MCF 10A (cell line): ENCODE measurements around the gene PABPC1L. TPM values are rescaled to one million over a fixed set of nuclear protein-coding genes. Genes with fewer than 3 reads are reported as not detected.

ENCODE experiments used
- BruUV-seq: library from RNA; stranded (reverse); fragments of 400-500 nt; replicated peaks from 2 replicates; lab custom pipeline; 2021; lab: Mats Ljungman, UMichigan
- CTCF ChIA-PET: fragments of 300-600 bp; sonication (Branson Sonifier 250); formaldehyde crosslinking; extraction: SDS; loops from one replicate; lab custom pipeline; 2021; ENCODE audit warnings: antibody characterized with exemption, inconsistent platforms; lab: Yijun Ruan, JAX
- POLR2A ChIA-PET: fragments of 300-600, 350-650 bp; sonication (Branson Sonifier 250); formaldehyde crosslinking; extraction: SDS; loops from one replicate; lab custom pipeline; 2020; ENCODE audit warnings: antibody characterized with exemption, inconsistent platforms; lab: Yijun Ruan, JAX
- DNase-seq: peaks from one replicate; pipeline ENCODE4 v3.0.0-alpha.2; 2018; ENCODE audit not compliant: unreplicated experiment
- H3K27ac Mint-ChIP-seq: one replicate; pipeline ENCODE4 v1.8.0; 2022; ENCODE audit warnings: mild to moderate bottlenecking, low read depth, mixed read lengths; ENCODE audit not compliant: unreplicated experiment
- H3K27me3 Mint-ChIP-seq: one replicate; pipeline ENCODE4 v1.8.0; 2022; ENCODE audit warnings: mixed read lengths; ENCODE audit not compliant: insufficient read depth, unreplicated experiment
- H3K36me3 Mint-ChIP-seq: one replicate; pipeline ENCODE4 v1.8.0; 2022; ENCODE audit warnings: mild to moderate bottlenecking, moderate library complexity, mixed read lengths; ENCODE audit not compliant: insufficient read depth, unreplicated experiment
- H3K4me1 Mint-ChIP-seq: one replicate; pipeline ENCODE4 v1.8.0; 2022; ENCODE audit warnings: mixed read lengths; ENCODE audit not compliant: insufficient read depth, unreplicated experiment
- H3K4me3 Mint-ChIP-seq: one replicate; pipeline ENCODE4 v1.8.0; 2022; ENCODE audit warnings: mild to moderate bottlenecking, moderate library complexity, mixed read lengths; ENCODE audit not compliant: unreplicated experiment
- H3K9me3 Mint-ChIP-seq: one replicate; pipeline ENCODE4 v1.8.0; 2022; ENCODE audit warnings: mixed read lengths; ENCODE audit not compliant: unreplicated experiment
- CTCF ChIP-seq: fragments of 200-600 bp; IDR thresholded peaks from one replicate; pipeline ENCODE4 v1.8.0; 2022; ENCODE audit warnings: antibody characterized with exemption, mild to moderate bottlenecking; ENCODE audit not compliant: unreplicated experiment
- intact Hi-C: fragments of 100-400 bp; cut with micrococcal nuclease; formaldehyde crosslinking; loops from 2 replicates; pipeline ENCODE4 v1.14.1; 2022
- total RNA-seq: library from RNA; stranded (reverse); gene quantifications from 2 replicates; pipeline ENCODE4 v1.2.3, GENCODE V29; 2022

Gene PABPC1L
- total RNA-seq, 1 experiment from 2014 or later, result 150 TPM

DNA sequence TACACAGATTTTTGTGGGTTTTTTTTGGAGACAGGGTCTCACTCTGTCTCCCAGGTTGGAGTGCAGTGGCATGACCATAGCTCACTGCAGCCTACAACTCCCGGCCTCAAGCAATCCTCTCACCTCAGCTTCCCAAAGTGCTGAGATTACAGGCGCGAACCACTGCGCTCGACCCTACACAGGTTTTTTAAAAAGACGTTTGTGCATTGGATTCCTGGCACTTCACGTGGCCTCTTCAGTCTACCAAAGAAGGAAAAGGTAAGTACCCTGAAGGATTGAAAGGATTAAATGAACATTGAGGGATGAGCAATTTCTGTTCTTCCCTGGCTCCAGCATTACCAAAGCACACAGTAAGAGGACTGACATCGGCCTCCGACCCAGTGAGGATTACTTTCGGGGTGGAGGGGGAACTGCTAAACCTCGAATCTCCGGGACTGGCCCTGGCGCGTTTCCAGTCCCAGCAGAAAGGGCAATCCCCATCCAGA lies 24.9 kb upstream of the PABPC1L start:
- intact Hi-C loops, result loop anchor here (5.0 kb wide), 1 partner anchor 407 kb away; no protein-coding TSS in a partner anchor

DNA sequence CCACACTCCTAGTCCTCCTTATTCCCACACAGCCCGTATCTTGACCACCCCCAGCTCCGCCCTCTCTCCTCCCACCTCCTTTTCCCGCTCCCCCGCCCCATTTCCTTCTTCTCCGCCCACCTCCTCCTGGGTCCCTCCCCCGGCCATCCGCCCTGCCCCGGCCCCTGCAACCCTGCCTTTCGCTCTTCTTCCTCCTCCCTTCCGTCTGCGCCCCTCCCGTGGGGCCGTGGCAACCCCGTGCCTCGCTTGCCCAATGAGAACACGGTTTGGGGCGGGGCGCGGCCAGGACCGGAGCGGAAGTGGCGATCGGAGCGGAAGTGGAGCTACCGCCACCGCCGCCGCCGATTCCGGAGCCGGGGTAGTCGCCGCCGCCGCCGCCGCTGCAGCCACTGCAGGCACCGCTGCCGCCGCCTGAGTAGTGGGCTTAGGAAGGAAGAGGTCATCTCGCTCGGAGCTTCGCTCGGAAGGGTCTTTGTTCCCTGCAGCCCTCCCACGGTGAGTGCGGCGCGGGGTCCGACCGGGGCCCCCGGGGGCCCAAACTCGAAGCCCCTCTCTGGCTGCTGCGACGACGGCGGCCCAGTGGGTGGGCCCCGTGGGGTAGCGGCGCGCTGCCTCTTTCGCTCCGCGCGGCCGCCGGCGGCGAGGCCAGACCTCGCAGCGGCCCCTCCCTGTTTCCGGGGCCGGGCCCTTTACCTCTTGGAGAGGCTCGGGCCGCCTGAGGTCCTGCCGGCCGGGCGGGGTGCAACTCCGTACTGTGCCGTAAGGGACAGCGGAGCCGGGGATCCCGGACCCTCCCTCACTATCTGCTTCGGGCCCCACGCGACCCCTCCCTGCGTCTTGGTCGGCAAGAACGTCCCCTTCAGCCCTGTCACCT lies 24.2 kb upstream of the PABPC1L start, which contains the start of gene YWHAB:
Gene YWHAB (plus strand): TSS at position 314 of the 874 bp plus-strand sequence. CDS start 15,829 bp downstream, outside the sequence.
- Mint-ChIP-seq H3K27ac (peak within 1 kb of the TSS; percentile 93), H3K36me3 (peaks cover 14% of the 10 kb centered on the region), H3K9me3 (no peaks in the 10 kb centered on the region), H3K27me3 (no peaks in the 10 kb centered on the region), H3K4me3 (peak within 1 kb of the TSS; percentile 95), H3K4me1 (peaks cover 17% of the 10 kb centered on the region)
- ChIA-PET POLR2A (interaction anchor here (0.5 to 2.2 kb wide), 25 partner anchors 9 to 906 kb away, joined by 3 to 15 read pairs (median 4); partner anchors contain the start of genes CCN5, DNTTIP1, PABPC1L and STK4), CTCF (interaction anchor here (0.6 to 3.0 kb wide), 6 partner anchors 9 to 408 kb away, joined by 3 to 12 read pairs (median 3); no protein-coding TSS in a partner anchor)
- intact Hi-C loops, result loop anchor here (5.0 kb wide), 1 partner anchor 407 kb away; no protein-coding TSS in a partner anchor
- DNase-seq, result peak; percentile 98
- no peak for TF ChIP-seq CTCF
- BruUV-seq, result no TSS peak

More for the DNA sequence above, 24.9 kb upstream of the PABPC1L start:
- Mint-ChIP-seq H3K4me3 (peak overlapping the region; percentile 95), H3K27ac (peak overlapping the region; percentile 93), H3K36me3 (peaks cover 14% of the 10 kb centered on the region), H3K27me3 (no peaks in the 10 kb centered on the region), H3K9me3 (no peaks in the 10 kb centered on the region), H3K4me1 (peaks cover 17% of the 10 kb centered on the region)
- no TSS peak for BruUV-seq
- DNase-seq, result no peak
- TF ChIP-seq CTCF, result no peak
- CTCF ChIA-PET, result interaction anchor here (0.8 to 3.0 kb wide), 5 partner anchors 9 to 210 kb away, joined by 3 to 12 read pairs (median 3); no protein-coding TSS in a partner anchor
- POLR2A ChIA-PET, result interaction anchor here (0.5 to 2.2 kb wide), 24 partner anchors 9 to 907 kb away, joined by 3 to 15 read pairs (median 4); partner anchors contain the start of genes CCN5, DNTTIP1, PABPC1L and STK4

DNA sequence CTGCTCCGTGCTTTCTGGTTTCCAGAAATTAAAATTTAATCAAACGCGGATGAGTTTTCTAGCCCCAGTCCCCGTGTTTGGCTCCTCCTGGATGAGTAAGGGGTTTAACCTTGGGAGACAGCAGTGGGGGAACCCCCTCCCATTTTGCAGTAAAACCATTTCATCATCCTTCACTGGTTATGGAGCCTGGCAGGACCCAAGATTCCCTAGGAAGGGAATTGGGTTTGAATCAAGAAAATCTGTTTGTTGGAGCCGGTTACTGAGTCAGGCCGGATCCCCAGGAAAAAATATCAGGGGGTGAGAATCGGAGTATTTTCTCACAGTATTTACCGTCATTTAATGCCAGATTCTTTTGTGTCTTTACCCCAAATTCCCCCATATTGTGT lies 23.6 kb upstream of the PABPC1L start:
- peak overlapping the region; percentile 95 for H3K4me3 Mint-ChIP-seq
- CTCF ChIA-PET, result no interaction called here
- POLR2A ChIA-PET, result interaction anchor here (1.0 to 2.4 kb wide), 4 partner anchors 21 to 156 kb away, joined by 3 to 15 read pairs (median 6); partner anchors contain the start of gene STK4

More for the DNA sequence above, 23.6 kb upstream of the PABPC1L start:
- no peak for TF ChIP-seq CTCF
- intact Hi-C loops, result loop anchor here (5.0 kb wide), 1 partner anchor 406 kb away; no protein-coding TSS in a partner anchor
- H3K27me3 Mint-ChIP-seq, result no peaks in the 10 kb centered on the region
- H3K9me3 Mint-ChIP-seq, result no peaks in the 10 kb centered on the region
- peaks cover 17% of the 10 kb centered on the region for H3K36me3 Mint-ChIP-seq
- H3K27ac Mint-ChIP-seq, result peak overlapping the region; percentile 93
- no peak for DNase-seq
- peaks cover 17% of the 10 kb centered on the region for H3K4me1 Mint-ChIP-seq
- no TSS peak for BruUV-seq
